HK-2 (cell line): ENCODE results near the gene OPCML.

Experiments used
- DNase-seq: peaks from one replicate; pipeline ENCODE4 v3.0.0-alpha.2; 2018; ENCODE audit not compliant: unreplicated experiment

Gene OPCML

DNA sequence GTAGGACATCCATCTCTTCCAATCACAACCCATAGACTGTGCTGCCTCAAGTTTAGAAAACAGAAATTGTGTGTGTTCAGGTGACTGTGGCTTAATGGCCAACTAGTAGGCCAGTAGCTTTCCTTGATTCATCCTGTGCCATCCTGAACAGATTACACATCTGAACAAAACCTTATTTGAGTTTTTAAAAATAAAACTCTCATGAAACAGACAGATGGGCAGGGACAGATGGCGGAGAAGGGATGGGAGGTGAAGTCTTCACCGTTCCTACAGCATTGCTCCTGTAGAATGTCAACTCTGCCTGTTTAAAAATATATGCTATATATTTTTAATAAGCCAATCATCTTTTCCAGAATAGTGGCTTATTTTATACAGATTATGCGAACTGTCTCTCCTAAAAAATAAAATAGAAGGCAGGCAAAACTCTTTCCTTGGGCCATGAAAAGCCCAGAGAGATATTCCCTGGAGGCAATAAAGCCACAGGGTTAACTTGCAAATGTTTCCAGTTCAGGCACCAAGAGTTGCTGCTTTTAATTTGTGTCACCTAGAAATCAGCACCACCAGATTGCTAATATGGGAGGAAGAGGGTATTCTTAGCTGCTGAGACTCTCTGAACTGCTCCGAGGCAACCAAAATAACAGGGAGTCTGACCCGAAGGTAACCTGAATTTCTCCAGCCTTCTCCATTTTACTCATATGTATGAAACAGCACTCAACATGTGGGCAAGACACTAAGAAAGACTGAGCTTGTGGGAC is 861.2 kb downstream of the OPCML start:
- DNase-seq: no peak

DNA sequence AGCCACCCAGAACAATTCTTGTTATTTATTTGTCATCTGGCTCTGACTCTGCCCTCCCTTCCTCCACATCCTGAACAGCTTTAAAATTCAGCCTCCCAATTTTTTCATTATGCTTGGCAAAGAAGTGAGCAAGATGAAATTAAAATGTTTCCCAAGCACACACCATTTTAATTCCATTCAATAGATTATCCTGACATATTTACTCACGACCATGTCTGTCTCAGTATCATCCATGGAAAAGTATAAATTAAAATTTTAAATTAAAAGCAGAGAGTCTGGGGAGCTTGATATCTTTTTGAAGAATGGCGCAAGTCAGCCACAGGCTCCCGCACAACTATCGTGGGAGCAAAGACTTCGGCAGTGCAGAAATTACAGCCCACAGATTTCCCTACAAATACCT is 862.4 kb downstream of the OPCML start:
- DNase-seq: no peak

DNA sequence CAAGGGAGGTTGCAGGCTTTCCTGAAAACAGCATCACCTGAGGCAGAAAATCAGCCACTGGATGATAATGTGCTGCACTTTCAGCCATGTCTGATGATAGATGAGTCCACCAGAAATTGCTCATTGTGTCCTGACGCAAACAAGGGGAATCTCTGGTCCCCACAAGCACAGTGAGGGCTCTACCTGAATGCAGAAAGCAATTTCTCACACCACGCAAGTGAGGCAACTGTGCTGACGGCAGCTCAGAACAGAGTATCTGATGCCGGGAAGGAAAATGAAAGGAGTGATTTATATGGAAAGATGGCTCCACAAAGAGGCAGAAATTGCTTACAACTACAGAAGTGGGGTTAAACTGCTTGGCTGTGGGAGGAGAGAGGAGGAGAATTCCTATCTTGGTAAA is 867.1 kb downstream of the OPCML start:
- no peak for DNase-seq

DNA sequence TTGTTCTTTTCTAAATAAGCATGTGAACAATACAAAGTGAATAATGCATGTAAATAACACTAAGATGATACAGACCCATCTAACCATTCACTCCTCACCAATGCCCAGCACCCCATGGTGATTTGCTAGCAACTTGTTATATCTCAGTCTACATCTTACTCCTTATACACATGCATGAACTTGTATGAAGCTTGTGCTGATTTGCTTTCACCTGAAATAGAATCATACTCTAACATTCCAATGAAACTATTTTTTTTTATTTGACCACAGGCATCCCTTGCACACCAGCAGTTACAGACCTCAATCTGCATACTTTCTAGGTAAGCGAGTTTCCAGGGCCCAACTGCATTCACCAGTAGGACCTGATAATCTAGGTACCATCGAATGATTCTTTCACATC is 873.6 kb downstream of the OPCML start:
- no peak for DNase-seq

DNA sequence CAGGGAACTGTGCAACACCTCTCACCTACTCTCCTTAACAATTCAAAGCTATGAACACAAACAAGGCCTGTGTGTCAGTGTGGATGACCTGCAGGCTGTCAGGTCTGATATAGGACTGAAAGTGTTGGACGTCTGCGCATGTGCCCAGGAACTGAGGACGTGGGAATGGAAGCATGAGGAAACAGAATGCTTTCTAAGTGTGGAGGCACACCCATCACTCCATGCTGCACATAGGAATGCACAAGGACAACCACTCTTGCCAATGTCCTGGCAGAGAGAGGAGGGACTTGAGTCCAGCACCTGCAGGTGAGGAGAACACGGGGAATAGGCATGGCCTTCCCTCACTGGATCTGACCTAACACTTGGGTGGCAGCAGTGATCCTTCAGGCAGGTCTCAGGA is 874.3 kb downstream of the OPCML start:
- DNase-seq: no peak

DNA sequence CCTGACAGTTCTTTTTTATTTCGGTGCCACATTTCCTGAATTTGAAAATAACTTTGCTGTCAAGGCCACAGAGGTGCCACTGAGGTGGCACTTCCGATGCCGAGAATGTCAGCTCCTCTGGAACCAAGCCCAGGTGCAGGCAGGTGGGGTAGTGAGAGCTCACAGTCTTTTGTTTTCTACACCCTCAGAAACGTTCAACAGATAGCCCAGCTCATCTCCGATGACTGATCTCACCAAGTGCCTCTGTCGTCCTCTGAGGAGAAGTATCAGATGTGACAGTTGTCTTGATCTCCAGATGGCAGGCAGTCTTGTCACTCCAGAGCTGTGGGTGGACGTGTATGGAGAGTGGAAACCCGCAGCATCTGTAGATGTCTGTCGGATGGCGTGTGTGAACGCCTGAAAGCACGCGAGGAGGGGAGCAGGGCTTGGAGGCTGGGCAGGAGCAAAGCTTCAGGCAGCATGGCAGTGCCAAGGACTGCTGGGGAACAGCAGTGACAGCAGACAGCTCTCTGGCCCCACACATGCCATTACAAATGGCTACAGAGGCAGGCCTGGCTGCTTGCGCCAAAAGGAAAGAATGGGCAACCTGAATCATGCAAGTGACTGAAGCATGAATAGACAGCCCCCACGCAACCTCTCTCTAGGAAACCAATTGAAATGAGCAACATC is 877.0 kb downstream of the OPCML start:
- DNase-seq: no peak

DNA sequence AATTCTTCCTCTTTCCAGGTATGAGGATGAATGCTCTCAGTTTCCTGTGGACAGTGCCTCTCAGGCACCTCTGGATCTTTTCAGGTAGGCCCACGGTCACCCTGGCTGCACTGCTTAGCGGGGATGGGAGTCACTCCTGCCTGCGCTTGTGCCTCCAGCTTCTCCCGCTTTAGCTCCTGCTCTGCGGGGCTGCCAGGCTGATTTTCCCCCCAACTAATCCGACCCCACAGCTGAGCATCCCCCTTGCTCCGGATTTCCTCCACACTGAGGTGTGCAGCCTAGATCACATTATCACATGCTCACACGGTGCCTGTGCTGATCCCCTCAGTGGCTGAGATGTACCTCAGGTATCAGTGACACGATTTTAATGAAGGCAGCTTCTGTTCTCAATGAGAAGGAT is 879.1 kb downstream of the OPCML start:
- DNase-seq: no peak

DNA sequence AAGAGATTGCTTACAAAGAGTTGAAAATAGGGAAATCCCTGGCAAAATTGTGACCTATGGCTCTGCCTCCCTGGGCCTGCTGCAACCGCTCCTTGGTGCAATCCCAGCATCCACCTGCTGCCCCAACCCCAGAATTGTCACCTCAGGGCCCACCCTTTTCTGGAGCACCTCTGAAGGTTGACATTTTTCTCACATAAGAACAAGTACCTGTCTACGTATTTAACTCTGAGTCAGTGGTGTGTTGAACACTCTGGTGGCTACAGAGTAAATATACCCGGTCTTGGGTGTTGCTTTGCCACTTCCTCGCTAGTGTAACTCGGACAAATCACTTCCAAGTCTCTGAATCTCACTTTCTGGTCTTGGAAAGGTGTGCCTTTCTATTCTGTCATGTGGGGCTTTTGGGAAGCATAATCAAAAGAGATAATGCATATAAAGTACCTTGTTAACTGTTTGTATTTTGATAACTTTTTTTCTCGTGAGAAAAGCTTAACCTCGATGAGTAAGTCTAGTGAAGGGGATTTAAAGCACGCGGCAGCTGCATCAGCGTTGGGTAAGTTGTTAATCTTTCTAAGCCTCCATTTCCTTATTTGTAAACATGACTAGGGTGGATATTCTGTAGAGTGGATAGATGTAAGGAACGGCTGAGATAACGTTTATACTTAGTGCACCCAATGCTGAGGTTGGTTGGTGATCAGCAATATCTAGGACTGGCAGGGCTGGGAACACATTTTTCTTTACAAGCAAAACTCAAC is 881.2 kb downstream of the OPCML start:
- no peak for DNase-seq

DNA sequence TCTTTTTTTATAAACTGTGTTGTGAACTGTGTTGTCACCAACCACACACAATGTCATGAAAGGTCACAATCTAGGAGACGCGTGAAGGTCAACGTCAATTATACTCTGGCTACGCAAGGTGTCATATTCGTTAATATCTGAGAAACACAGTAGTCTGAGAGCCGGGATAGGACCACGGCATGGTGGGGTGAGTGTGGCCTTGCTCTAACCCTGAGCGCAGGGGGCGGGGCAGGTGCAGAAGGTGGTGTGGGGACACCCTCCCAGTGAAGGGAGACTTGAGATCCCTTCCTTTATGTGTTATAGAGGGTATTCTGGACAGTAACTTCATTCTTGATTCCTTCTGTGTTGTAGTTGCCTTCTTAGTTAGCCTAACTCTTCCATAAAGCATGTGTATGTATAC is 883.0 kb downstream of the OPCML start:
- DNase-seq: no peak

DNA sequence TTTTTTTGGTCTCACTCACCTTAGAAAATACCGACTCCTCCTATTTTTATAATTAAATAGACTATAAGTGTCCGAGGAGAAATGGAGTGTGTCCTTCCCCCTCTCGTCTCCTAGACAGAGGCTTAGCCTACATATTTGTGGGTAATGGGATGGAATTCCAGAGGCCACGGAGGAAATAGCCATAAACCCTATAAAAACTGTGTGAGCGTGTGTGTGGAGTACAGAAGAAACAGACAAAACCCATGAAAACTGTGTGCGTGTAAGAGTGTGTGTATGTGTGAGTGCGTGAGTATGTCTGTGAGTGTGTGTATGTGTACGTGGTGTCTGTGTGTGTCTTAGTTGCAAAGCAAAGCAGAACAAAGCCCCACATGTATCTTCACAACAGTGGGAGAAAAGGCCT is 883.5 kb downstream of the OPCML start:
- DNase-seq: no peak

DNA sequence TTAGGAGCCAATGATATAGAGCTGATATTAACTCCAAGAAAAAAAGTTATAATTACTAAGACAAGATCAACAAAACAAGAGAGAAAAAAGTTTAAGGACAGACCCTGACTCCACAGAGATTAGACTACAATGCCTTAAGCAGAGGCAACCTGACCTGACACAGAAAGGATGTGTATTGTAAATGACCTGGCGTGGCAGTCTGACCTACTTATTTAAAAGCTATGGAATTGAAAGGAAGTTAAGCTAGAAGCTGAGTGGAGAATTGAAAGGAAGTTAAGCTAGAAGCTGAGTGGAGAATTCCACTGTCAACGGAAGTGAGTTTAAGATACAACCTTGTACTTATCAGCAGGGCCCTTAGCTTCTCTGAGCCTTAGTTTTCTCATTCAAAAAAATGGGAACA is 885.4 kb downstream of the OPCML start:
- DNase-seq: no peak

DNA sequence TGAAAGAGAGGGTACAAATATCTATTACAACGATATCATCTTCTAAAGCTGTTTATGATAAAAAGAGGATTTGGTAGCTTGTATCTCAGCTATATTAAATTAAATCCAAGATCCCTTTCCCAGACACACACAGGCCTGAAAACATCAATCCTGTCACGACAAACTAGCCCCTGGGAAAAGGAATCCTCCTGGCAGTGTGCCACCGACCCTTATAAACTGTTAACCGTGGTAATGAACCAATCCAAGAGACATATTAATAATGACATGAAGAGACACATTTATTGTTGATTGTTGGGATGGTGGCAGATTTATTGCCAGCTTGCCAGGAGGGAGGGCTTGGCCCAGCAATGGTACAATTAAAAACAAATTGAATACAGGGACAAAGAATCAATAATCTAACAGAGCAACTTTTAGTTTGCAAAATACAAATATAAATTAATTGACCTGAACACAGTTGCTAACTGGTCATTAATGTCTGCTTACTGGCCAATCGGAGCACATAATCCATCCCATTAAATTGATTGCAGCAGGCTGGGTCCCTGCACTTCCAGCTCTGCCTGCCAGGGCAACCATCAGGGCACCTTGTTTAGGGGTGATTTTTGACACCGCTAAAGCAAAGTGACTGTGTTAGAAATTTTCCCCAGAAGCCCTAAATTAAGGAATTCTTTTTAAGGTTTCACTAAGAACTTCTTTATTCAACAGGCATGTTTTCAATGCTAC is 887.6 kb downstream of the OPCML start:
- DNase-seq: no peak

DNA sequence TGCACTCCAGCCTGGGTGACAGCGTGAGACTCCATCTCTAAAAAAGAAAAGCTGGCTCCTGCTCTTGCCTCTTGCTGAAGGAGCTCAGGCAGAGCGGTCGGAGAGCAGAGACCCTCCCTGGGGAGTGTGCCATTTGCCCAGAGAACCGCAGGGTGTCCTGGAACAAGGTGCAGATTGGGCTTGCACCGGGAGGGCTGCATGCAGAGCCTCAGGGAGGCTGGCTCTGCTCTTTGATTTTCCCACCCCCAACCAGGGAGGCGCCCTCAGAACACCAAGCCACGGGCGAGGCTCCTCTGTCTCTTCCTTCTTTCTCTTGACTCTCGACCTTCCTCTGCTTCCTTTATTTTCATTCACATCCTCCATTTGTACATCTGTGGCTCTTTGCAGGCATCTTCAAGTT is 889.1 kb downstream of the OPCML start:
- no peak for DNase-seq

DNA sequence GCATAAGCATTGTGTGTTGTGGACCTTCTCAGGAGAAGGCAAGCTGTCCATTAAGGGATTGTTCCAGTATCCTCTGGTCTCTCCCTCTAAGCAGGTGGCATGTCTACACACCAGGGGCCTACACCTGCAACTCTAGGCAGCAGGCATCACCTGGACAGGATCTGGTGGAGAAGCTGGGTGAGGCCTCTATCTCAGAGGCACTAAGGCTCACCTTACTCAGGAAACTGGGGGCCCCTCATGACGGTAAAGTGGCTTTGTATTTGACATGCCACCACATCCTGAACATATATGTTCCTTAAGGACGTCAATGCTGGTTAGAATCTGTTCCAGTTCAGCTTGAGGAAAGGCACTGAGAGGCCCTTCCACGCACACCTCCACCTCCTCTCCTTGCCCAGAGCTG is 891.3 kb downstream of the OPCML start:
- no peak for DNase-seq

DNA sequence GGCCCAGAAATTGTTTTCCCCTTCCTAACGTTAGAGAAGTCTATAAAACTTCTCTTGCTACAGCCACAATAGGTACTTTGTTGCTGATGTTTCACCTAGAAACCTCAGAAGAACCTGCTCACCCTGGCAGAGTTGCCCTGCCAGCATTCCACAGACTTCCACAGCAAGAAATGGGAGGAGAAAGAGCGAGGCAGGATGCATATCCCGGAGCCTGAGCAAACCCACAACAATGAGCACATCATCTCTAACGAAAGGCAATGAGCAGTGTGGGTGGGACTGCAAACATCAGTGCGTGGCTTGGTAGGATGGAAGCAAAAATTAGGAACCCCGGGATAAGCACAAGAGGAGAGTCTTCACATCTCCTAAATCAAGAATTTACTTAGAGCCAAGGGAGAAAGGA is 892.3 kb downstream of the OPCML start:
- no peak for DNase-seq

DNA sequence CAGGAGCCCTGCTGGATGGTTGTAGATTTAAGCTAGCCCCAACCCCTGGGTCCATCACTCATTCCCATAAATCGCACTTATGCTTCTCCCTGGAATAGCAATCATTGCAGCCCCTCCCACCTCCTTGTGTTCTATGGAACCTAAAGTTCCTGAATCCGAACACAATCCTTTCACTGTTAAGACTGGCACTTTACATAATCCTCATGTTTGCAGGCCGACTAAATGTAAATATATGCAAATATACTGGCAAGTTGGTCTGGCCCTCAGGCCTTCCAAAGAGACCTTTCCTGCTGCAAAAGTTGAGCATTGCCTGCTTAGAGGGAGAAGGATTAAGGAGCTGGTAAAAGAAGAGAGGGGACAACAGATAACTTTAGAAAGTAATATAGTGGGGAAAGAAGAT is 892.9 kb downstream of the OPCML start:
- no peak for DNase-seq

DNA sequence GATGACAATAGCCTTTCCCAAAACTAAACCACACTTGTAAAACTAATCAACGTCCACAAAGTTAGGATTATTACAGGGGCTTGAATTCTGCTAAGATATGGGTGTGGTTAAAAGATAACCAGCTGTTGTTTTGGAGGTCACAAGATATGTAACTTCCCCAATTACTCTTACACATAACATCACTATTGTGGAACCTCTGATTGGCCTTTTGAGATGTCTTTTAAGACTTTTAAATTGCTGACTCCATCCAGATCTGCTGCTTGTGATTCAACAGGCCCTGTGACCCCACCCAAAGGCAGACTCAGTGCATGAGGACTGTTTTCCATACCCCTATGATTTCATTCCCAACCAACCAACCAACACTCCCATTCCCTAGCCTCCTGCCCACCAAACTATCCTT is 893.9 kb downstream of the OPCML start:
- DNase-seq: no peak

DNA sequence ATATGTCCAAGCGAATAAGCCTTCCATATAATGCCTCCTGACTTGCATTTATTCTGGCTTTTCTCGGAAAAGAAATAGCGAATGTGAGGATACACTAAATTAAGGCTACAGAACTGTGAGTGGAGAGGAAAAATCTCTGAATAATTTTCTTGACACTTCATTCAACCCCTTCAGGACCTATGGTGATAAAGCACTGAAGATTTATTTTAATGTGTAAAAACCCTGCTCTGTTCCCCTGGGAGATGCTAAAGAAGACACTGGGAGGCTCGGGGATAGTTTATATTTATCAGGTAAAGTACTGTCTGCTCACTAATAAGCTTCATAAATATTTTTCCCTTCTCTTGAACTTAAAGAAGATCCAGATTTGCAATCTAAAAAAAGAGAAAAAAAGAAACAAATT is 895.8 kb downstream of the OPCML start:
- no peak for DNase-seq

DNA sequence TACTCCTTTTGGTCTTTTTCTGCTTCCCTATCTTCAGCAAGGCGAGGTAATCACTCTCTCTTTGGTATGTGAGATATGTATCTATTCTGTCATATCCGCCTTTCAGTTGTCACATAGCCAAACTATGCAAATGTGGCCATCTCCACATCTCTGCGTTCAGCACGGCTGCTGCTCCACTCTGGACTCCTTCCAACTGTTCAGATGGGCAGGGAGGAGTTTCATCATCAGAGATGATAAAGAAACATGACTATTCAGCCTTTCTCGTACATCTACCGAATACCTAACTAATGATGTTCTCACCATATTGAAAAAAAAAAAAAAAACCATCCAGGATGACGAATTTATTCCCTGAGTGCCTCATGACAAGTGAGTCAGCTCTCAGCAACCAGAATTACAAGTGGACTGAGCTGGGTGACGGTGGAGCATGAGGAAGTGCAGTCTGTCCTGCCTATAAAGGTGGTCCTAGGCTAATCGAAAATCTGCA is 899.6 kb downstream of the OPCML start:
- peak; percentile 48 for DNase-seq

DNA sequence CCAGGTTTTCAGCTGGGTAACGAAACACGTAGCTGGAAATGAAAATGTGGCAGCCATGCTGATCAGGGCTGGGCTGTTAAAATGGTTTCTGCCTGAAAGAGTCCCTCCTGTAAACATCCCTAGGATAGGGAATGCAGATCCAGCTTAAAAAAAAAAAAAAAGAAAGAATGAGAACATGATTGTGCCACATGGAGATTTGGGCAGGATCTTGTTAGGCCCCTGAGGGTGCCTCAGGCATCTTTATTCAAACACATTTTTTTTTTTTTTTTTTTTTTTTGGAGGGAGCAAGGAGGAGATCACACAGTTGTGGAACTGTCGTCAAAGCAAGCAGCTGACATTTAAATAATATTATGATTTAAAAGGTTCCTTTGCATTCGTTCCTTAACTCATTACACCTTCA is 900.3 kb downstream of the OPCML start:
- DNase-seq: no peak

DNA sequence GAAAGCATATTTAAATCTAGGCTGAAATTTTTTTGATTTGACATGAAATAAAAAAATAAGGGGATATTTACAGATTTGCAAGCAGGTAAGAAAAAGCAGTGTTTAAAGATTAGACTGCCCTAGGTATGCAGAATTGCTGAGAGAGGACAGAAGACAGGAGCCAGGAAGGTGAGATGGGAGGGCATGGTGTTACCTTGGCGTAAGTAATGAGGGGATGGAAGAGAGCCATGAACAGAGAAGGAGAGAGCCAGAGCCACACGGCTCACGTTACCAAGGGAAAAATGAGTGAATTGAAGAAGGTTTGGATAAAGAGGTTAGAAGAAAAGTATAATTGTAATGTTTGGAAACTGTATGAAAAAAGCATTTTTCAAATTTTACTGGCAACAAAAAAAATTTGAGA is 904.3 kb downstream of the OPCML start:
- DNase-seq: no peak

DNA sequence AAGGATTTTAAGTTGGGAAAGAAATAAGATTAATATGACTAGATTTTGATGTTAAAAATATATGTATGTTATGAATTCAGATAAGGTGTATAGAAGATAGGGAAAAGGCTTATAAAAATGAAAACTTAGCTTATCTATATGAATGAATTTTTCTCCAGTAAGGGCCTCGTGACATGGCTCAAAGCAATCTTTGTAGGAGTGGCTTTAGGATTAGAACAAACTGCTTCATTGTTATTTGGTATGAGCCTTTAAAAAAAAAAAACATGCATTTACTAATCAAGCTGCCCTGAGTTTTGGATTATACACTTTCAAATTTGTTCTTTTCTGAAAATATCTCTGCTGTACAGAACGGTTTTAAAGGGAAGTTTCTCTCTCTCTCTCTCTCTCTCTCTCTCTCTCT is 905.9 kb downstream of the OPCML start:
- DNase-seq: no peak
